ENCODE results near the gene NRIP1.

Gene NRIP1

GRCh38 chr21:14918527-14918926 is 146.3 kb downstream of the NRIP1 start:
- H3K4me3 ChIP-seq (ENCODE audit: low read depth, low read length): no peak overlapping the region
- TF ChIP-seq, protein P1, sequence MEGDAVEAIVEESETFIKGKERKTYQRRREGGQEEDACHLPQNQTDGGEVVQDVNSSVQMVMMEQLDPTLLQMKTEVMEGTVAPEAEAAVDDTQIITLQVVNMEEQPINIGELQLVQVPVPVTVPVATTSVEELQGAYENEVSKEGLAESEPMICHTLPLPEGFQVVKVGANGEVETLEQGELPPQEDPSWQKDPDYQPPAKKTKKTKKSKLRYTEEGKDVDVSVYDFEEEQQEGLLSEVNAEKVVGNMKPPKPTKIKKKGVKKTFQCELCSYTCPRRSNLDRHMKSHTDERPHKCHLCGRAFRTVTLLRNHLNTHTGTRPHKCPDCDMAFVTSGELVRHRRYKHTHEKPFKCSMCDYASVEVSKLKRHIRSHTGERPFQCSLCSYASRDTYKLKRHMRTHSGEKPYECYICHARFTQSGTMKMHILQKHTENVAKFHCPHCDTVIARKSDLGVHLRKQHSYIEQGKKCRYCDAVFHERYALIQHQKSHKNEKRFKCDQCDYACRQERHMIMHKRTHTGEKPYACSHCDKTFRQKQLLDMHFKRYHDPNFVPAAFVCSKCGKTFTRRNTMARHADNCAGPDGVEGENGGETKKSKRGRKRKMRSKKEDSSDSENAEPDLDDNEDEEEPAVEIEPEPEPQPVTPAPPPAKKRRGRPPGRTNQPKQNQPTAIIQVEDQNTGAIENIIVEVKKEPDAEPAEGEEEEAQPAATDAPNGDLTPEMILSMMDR (IDR thresholded peaks at IDR 0.05; ENCODE audit: insufficient read depth, low read depth, low read length, missing control alignments): no peak
- DNase-seq (ENCODE audit: low read depth): no peak

GRCh38 chr21:14917762-14918161 is 147.0 kb downstream of the NRIP1 start:
- H3K4me3 ChIP-seq (ENCODE audit: low read depth, low read length): no peak overlapping the region
- no peak for DNase-seq (ENCODE audit: low read depth)
- TF ChIP-seq, protein P1 (IDR thresholded peaks at IDR 0.05; ENCODE audit: insufficient read depth, low read depth, low read length, missing control alignments): no peak

DNA sequence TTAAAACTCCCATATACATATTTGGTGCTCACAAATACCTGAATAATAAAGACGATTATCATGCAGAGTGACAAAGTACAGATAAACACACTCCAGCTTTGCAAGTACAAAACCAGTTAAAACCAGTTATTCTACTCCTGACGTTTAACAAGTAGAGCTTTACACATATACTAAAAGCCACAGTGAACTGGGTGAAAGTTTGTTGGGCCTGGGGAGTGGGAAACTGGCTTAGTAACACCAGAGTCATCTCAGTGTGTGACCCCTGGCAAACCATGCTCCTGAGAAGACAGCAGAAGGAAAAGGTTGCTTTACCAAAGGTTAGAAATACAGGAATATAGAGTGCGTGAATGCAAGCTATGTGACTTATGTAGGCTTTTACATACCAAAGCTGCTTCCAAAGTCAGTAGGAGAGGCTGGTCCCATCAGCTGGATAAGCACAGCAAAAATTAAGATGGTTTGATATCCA is 148.1 kb downstream of the NRIP1 start:
- TF ChIP-seq, protein P1 (IDR thresholded peaks at IDR 0.05; ENCODE audit: insufficient read depth, low read depth, low read length, missing control alignments): no peak
- H3K4me3 ChIP-seq (ENCODE audit: low read depth, low read length): no peak overlapping the region
- no peak for DNase-seq (ENCODE audit: low read depth)

DNA sequence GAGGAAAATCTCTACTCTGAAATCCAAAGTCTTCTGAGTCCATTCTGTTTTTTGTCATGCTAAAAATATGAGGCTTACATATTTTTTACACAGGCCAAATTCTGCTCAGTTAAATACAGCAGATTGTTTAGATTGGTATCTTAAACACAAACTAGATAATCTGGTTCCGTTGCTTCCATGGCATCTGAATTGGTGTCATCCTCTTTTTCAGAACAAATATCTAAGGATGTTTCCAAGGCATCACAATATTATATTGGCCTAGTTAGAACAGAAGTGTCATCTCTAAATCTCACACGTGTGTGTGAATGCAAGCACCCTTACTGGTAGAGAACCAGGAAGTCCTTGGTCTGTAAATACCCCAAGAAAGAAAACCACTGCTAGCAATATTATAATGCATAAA is 151.2 kb downstream of the NRIP1 start:
- peak; percentile 3 for DNase-seq (ENCODE audit: low read depth)
- H3K4me3 ChIP-seq (ENCODE audit: low read depth, low read length): no peak overlapping the region
- TF ChIP-seq, protein P1 (IDR thresholded peaks at IDR 0.05; ENCODE audit: insufficient read depth, low read depth, low read length, missing control alignments): no peak

DNA sequence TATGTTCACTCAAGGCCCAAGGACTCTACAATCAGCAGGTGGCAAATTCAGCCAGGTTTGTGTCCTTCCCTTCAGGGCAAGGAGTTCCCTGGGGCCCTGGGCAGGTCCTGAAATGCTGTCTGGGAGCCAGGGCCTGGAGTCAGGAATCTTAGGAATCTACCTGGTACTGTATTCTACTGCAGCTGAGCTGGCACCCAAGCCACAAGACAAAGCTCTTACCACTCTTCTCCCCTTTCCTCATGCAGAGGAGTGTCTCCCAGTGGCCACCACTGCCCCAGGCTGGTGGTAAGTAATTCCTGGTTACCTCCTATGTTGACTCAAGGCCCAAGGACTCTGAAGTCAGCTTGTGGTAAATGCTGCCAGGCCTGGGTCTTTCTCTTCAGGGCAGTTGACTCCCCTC is 153.4 kb downstream of the NRIP1 start:
- no peak for DNase-seq (ENCODE audit: low read depth)
- TF ChIP-seq, protein P1 (IDR thresholded peaks at IDR 0.05; ENCODE audit: insufficient read depth, low read depth, low read length, missing control alignments): no peak
- no peak overlapping the region for H3K4me3 ChIP-seq (ENCODE audit: low read depth, low read length)
